ENCODE data around the gene GALNT18.

GALNT18 gene

GRCh38 chr11:11621573-11622339 is at the start of gene GALNT18:
Gene GALNT18, minus strand, starts transcription at chr11:11622005.
- peak; percentile 85 for DNase-seq (ENCODE audit: low read depth)

GRCh38 chr11:11670574-11670973 is 48.8 kb upstream of the GALNT18 start:
- no peak for DNase-seq (ENCODE audit: low read depth)

- DNase-seq (ENCODE audit: low read depth): no peak
These were observed 47.5 kb upstream of the GALNT18 start for GRCh38 chr11:11669233-11669846.

GRCh38 chr11:11668781-11669180 is 47.0 kb upstream of the GALNT18 start:
- no peak for DNase-seq (ENCODE audit: low read depth)

- no peak for DNase-seq (ENCODE audit: low read depth)
These were observed 46.5 kb upstream of the GALNT18 start for GRCh38 chr11:11668274-11668673.

- DNase-seq (ENCODE audit: low read depth): no peak
These were observed 45.3 kb upstream of the GALNT18 start for GRCh38 chr11:11667056-11667455.

GRCh38 chr11:11665407-11665806 is 43.6 kb upstream of the GALNT18 start:
- DNase-seq (ENCODE audit: low read depth): no peak

GRCh38 chr11:11663907-11664306 is 42.1 kb upstream of the GALNT18 start:
- no peak for DNase-seq (ENCODE audit: low read depth)

GRCh38 chr11:11662578-11662977 is 40.8 kb upstream of the GALNT18 start:
- DNase-seq (ENCODE audit: low read depth): no peak

- no peak for DNase-seq (ENCODE audit: low read depth)
These were observed 39.7 kb upstream of the GALNT18 start for GRCh38 chr11:11661326-11662040.

GRCh38 chr11:11660363-11660740 is 38.5 kb upstream of the GALNT18 start:
- no peak for DNase-seq (ENCODE audit: low read depth)

- DNase-seq (ENCODE audit: low read depth): no peak
These were observed 38.0 kb upstream of the GALNT18 start for GRCh38 chr11:11659567-11660362.

- DNase-seq (ENCODE audit: low read depth): no peak
These were observed 35.6 kb upstream of the GALNT18 start for GRCh38 chr11:11657218-11657955.

- DNase-seq (ENCODE audit: low read depth): no peak
These were observed 19.8 kb upstream of the GALNT18 start for GRCh38 chr11:11641581-11641980.

- DNase-seq (ENCODE audit: low read depth): no peak
These were observed 19.2 kb upstream of the GALNT18 start for GRCh38 chr11:11640996-11641395.

GRCh38 chr11:11640152-11640551 is 18.3 kb upstream of the GALNT18 start:
- no peak for DNase-seq (ENCODE audit: low read depth)

- DNase-seq (ENCODE audit: low read depth): no peak
These were observed 14.9 kb upstream of the GALNT18 start for GRCh38 chr11:11636671-11637070.

GRCh38 chr11:11635443-11635842 is 13.6 kb upstream of the GALNT18 start:
- no peak for DNase-seq (ENCODE audit: low read depth)

- DNase-seq (ENCODE audit: low read depth): no peak
These were observed 7.6 kb upstream of the GALNT18 start for GRCh38 chr11:11629368-11629767.

GRCh38 chr11:11628651-11629050 is 6.8 kb upstream of the GALNT18 start:
- no peak for DNase-seq (ENCODE audit: low read depth)

- no peak for DNase-seq (ENCODE audit: low read depth)
These were observed 4.3 kb upstream of the GALNT18 start for GRCh38 chr11:11626128-11626527.

- DNase-seq (ENCODE audit: low read depth): no peak
These were observed 3.1 kb upstream of the GALNT18 start for GRCh38 chr11:11624926-11625325.

All from stromal cell of bone marrow (primary cell).